C4-2B (cell line): ENCODE data around the gene NTNG2.

ENCODE experiments used
- H3K27ac ChIP-seq: fragments of 450-650 bp; 2 replicates; pipeline ENCODE4 v1.5.1; 2017
- ZFX ChIP-seq: fragments of 450-650 bp; IDR thresholded peaks from 2 replicates; pipeline ENCODE4 v1.6.1; 2017
- TF ChIP-seq, protein P1 (sequence below): fragments of 450-650 bp; conservative IDR thresholded peaks from 2 replicates; pipeline ENCODE4 v1.5.1; 2017; ENCODE audit warnings: mild to moderate bottlenecking

NTNG2 gene

DNA sequence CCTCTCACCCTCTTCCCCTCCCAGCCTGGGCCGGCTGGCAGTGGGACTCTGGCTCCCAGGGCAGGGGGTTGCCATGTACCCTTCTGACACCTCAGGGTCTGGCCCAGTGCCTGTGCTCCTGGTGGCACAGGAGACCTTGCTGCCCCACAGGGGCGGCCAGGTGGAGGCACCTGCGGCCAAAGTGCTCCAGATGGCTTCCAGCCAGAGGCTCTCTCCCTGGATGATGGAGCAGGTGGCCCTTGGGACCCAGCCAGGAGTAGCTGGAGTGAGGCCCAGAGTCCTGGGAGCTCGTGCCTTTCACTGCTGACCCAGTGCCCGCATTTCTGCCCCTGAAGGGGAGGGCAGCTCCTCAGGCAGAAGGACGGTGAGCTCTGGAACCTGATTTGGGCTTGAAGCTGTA, 87.3 kb downstream of the NTNG2 start:
- H3K27ac ChIP-seq = peak overlapping the region; percentile 8; the same call in 1 of the 2 replicates

DNA sequence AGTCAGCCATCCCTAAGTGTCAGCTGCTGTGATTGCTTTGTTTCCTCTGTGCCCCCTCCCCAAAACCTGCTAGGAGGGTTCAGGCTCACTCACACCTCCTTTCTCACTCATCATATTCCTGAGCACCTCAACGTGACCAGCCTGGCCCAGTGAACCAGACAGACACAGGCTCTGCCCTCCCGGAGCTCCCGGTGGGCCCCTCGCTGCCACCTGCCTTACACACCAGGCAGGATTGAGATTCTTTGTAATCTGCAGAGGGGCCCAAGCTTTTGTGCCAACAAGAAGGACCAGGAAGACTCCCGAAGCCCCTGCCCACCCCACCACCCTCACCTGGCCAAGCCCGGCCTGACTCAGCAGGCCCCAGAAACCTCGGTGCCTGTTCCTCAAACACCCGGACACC, 87.8 kb downstream of the NTNG2 start:
- TF ChIP-seq, protein P1, sequence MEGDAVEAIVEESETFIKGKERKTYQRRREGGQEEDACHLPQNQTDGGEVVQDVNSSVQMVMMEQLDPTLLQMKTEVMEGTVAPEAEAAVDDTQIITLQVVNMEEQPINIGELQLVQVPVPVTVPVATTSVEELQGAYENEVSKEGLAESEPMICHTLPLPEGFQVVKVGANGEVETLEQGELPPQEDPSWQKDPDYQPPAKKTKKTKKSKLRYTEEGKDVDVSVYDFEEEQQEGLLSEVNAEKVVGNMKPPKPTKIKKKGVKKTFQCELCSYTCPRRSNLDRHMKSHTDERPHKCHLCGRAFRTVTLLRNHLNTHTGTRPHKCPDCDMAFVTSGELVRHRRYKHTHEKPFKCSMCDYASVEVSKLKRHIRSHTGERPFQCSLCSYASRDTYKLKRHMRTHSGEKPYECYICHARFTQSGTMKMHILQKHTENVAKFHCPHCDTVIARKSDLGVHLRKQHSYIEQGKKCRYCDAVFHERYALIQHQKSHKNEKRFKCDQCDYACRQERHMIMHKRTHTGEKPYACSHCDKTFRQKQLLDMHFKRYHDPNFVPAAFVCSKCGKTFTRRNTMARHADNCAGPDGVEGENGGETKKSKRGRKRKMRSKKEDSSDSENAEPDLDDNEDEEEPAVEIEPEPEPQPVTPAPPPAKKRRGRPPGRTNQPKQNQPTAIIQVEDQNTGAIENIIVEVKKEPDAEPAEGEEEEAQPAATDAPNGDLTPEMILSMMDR = no peak
- no peak for TF ChIP-seq ZFX
- peak overlapping the region; percentile 8; the same call in 1 of the 2 replicates for H3K27ac ChIP-seq

More for the DNA sequence above, 87.3 kb downstream of the NTNG2 start:
- TF ChIP-seq ZFX = no peak
- TF ChIP-seq, protein P1 = no peak

DNA sequence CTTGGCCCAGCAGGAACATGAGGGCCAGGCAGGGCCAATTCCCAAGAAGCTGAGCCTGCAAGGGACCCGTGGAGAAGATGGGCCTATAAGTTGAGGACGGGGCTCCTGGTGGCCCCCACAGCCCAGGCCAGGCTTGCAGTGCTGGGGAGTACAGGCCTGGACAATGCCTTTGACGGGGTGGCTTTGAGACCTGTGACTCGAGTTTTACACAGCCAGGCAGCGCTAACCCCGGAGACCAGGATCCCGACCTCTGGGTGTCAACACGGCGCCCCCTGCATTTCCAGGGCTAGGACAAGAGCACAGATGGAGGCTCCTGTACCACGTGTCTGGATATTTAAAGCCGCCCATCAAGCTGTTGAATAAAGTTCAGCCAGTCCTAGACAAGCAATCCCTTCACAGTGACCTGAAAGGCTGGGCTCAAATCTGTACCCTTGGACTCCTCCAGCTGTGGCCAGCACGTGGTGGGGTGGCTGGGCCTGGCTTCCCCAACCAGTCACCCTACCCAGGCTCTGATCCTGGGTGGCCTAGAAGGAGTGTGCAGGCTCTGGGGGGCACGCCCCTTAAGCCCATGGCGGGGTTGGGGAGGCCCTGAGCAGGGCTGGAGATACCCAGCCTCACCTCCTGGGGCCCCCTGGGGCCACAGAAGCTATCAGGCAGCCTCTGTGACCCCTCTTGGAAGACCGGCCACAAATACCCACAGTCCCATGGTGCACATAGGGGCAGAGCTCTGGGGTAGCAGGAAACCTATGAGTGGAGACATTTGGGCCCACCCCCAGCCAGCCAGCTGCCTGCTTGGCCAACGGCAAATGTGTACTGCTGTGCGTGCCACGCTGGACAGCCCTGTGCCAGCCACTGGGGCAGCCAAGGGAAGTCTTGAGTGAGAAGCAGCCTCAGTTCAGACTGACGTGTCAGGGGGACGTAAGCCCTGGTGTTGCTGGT, 88.7 kb downstream of the NTNG2 start:
- peak overlapping the region; percentile 8; the same call in 1 of the 2 replicates for H3K27ac ChIP-seq
- TF ChIP-seq, protein P1 = no peak
- TF ChIP-seq ZFX = no peak

DNA sequence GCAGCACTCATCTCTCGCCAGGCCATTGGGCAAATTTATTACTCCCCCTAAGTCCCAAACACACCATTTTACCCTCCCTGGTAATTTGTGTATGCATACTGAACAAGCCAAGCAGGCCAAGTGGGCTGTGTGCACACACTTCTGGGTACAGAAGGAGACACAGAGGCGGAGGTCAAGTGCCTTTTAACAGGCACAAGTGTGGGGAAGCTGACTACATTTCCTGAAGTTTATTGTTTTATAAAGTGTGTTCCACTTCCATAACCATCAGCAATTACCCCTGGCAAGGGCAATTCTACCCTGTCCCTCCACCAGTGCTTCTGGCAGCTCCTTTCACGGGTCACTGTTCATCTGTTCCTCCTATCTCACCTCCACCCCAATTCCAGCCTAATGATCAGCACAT, 99.0 kb downstream of the NTNG2 start:
- H3K27ac ChIP-seq = no peak overlapping the region
- no peak for TF ChIP-seq ZFX
- TF ChIP-seq, protein P1 = no peak

DNA sequence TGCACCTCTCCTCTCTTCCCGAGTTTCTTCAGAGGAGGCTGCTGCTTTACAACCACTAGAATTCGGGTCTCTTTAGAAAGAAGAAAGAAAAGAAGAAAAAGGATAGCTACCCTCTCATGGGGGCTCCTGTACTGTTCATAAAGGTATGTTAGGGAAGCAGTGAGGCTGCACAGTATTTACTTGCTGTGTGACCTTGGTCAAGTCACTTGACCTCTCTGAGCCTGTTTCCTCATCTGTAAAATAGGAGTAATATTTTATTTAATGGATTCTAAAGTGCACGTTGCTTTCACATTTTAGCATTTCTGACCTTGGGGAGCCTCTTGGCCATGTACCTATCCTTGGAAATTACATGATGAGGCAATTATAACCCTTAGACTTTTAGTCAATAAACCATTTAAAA, 104.2 kb downstream of the NTNG2 start:
- no peak for TF ChIP-seq ZFX
- TF ChIP-seq, protein P1 = no peak
- peak overlapping the region; percentile 21; the same call in 1 of the 2 replicates for H3K27ac ChIP-seq

DNA sequence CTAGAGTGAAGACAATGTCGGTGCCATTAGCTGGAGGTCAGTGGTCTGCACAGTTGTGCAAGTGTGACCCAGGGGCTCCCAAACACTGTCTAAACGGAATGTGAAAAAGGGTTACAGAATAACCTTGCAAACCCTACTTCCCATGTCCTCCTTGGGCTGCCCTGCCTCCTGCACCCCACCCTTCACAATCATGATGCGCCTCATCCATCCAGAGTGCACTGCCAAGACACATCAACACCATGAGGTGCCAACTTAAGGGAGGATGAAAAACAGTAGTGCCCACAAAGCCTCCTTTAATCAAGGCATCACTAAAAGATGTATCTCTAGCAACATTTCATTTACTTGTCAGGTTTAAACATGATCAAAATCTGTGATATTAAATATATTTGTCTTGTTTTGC, 105.8 kb downstream of the NTNG2 start:
- H3K27ac ChIP-seq = no peak overlapping the region
- no peak for TF ChIP-seq ZFX
- TF ChIP-seq, protein P1 = no peak

DNA sequence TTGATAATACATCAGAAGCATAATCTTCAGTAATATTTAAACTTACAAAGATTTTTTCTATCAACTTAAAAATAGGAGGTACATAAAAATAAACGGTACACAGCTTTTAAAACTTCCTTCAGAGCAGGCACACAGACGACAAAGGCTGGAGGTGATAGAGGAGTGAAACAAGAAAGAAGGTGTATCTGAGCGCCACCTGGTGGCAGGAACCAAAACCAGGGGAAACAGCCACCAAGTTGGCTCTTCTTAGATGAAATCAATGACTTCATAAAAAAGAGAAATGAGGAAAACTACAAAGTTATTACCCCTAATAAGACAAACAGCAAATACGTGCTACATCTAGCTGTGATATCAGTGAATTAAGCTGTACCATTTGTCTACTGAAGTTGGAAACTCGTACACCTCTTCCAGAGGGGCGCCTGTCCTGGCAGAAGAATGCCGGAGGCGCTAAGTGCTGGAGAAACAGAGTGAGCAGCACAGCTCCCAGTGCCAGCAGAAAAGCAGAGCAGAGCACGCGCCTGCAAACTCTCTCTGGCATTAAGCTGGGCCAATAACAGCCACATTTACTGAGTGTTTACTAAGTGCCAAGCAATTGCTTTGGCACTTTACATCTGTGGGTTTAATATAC, 107.0 kb downstream of the NTNG2 start:
- peak overlapping the region; percentile 58 for H3K27ac ChIP-seq
- TF ChIP-seq, protein P1 = peak; percentile 98
- TF ChIP-seq ZFX = no peak

DNA sequence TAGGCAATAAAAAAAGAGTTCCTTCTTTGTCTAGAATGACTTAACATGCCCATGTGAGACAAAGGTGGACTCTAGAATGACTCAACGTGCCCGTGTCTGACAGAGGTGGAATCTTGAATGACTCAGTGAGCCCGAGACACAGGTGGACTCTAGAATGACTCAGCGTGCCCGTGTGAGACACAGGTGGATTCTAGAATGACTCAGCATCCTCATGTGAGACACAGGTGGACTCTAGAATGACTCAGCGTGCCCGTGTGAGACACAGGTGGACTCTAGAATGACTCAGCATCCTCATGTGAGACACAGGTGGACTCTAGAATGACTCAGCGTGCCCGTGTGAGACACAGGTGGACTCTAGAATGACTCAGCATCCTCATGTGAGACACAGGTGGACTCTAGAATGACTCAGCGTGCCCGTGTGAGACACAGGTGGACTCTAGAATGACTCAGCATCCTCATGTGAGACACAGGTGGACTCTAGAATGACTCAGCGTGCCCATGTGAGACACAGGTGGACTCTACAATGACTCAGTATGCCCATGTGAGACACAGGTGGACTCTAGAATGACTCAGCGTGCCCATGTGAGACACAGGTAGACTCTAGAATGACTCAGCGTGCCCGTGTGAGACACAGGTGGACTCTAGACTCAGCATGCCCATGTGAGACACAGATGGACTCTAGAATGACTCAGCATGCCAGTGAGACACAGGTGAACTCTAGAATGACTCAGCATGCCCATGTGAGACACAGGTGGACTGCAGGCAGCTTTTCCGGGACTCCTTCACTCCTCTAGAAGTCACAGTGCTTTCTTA, 108.1 kb downstream of the NTNG2 start:
- peak overlapping the region; percentile 58 for H3K27ac ChIP-seq
